Measurements from ENCODE around the gene LMAN2.

The LMAN2 gene

GRCh38 chr5:177290816-177291596 lies 60.5 kb downstream of the LMAN2 start:
- no peak for DNase-seq (ENCODE audit: extremely low read depth in 1 of 2, low read depth in 1 of 2)

- DNase-seq (ENCODE audit: extremely low read depth in 1 of 2, low read depth in 1 of 2): no peak
Measured at GRCh38 chr5:177288191-177288590, 63.3 kb downstream of the LMAN2 start.

Measured in activated CD8-positive, alpha-beta memory T cell treated with anti-CD3 and anti-CD28 coated beads for 1 hour (primary cell).